ENCODE data around the gene NRG4.
"Not testable (repeated sequence)": the region's sequence is repeated elsewhere in the genome, so short reads cannot be mapped to it uniquely, and the experiment has no call there.

Gene NRG4

DNA sequence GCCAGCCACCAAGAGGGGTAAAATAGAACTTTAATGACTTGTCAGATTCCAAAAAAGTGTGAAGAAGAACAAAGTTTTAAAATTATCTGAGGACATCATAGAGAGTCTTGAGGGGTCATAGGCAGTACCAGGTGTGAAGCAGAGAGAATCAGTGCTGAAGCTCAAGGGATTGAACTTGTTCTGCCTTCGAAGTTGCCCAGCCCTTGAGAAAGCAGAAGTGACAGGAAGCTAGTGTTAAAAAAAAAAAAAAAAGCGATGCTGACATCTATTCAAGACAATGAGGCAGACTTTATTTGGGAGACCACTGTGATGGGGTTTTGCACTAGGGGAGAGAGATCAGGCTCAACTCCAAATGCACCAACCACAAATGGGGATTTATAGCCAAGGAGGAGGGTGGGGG lies 86.8 kb downstream of the NRG4 start:
- no peak for DNase-seq

GRCh38 chr15:75924576-75924975 lies 87.6 kb downstream of the NRG4 start:
- DNase-seq = no peak

GRCh38 chr15:75923756-75924155 lies 88.5 kb downstream of the NRG4 start:
- no peak for DNase-seq

DNA sequence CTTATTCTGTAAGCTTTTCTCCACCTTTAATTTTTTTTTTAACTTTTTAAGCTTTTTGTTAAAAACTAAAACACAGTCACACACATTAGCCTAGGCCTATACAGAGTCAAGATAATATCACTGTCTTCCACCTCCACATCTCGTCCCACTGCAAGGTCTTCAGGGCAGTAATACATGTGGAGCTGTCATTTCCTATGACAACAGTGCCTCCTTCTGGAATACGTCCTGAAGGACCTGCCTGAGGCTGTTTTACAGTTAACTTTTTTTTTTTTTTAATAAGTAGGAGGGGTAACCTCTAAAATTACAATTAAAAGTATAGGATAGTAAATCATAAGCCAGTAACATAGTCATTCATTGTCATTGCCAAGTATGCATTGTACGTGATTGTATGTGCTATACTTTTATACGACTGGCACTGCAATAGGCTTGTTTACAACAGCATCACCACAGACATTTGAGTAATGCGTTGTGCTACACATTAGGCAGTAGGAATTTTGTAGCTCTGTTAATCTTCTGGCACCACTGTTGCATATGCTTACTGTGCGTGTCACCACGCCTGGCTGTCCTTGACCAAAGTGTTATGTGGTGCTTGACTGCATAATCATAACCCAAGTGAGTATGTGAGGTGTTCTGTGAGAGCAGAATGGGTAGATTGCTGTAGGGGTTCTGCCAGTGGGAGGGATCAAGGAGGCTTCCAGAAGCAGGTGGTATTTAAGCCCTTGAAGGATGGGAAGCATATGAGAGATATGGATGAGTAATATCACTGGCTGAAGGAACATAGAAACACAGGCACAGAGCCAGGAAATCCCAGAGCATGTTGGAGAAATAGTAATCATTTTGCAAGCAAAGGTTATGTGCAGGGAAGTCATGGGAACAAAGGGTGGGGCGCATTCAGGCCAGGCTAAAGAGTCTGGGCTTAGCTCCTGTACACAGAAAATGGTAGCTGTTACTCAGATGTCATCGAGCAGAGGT lies 90.2 kb downstream of the NRG4 start:
- no peak for DNase-seq

DNA sequence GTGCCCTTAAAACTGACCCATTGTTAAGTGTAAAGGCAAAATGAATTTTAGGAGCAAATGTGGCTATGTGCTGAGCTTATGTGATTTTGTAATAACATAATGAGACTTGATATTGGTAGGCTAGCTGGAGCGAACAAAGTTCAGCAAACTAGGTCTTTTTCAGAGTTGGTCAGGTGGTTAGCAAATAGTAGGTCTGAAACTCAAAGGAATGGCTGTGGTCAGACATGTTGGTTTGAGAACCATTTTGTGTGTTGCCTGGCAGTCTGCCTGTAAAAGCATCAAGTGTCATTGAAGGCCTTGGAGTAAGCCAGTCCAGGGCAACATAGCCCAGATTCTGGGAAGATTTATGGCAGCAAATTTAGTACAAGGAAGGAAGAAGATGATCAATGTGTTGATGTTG lies 92.1 kb downstream of the NRG4 start:
- DNase-seq = no peak

GRCh38 chr15:75918135-75918534 lies 94.1 kb downstream of the NRG4 start:
- DNase-seq = no peak

GRCh38 chr15:75916978-75917377 lies 95.2 kb downstream of the NRG4 start:
- DNase-seq = no peak

DNA sequence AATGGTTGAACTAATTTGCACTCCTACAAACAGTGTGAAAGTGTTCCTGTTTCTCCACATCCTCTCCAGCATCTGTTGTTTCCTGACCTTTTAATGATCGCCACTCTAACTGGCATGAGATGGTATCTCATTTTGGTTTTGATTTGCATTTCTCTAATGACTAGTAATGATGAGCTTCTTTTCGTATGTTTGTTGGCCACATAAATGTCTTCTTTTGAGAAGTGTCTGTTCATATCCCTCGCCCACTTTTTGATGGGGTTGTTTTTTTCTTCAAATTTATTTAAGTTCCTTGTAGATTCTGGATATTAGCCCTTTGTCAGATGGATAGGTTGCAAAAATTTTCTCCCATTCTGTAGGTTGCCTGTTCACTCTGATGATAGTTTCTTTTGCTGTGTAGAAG lies 101.9 kb downstream of the NRG4 start:
- not testable (repeated sequence) for DNase-seq

DNA sequence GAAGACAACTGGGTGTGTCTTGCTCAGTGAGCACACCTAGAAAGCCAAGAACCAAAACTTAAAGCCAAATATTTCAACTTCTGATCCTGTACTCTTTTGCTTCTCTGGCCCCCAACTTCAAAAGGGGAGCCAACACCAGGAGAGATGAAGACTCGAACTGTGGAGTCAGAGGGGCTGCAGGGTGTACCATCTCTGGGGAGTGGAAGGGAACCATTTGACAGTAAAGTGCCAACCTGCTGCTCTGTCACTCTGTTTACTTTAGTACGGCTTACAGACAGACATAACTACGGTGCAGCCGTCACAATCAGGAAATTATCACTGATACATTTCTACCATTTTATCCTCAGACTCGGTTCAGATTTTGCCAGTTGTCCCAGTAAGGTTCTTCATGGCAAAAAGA lies 107.0 kb downstream of the NRG4 start:
- no peak for DNase-seq

GRCh38 chr15:75903331-75904239 lies 108.6 kb downstream of the NRG4 start, which contains the start of gene FBXO22:
Gene FBXO22, plus strand, starts transcription at chr15:75903878. Its CDS starts 86 bp downstream, at chr15:75903964.
- peak; percentile 89 for DNase-seq

DNA sequence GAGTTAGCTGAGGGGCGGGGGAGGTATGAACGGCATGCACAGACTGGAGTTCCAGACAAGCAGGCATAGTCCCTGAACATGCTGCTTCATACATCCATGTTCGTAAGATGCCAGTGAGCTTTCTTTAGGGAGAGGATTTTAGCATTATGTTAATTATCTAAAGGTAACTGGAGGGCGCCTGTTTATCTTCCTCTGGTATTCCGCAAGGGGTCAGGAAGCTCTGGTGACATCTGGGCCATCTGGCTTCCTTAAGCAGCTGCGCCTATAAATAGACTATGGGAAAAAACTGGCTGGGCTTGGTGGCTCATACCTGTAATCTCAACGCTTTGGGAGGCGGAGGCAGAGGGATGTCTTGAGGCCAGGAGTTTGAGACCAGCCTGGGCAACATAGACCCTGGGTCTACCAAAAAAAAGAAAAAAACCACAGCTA lies 110.1 kb downstream of the NRG4 start:
- DNase-seq = no peak

DNA sequence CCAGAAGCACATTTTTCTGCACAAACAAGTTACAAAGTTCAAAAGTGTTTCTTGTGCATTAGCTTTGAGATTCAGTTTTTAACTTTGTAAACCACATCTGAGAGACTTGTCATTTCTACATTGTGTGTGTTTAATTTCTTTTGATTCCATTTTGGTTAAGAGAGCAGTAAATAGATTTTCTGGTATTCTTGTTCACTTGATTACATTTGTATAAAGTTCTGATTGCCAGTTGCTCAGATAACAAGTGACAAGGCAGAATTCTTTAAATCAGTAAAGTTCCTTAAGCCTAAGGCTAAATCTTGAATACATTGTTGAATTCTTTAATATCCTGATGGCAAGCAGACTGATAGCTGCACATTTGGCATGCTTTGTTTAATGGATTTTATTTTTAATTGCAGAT lies 111.6 kb downstream of the NRG4 start:
- no peak for DNase-seq

DNA sequence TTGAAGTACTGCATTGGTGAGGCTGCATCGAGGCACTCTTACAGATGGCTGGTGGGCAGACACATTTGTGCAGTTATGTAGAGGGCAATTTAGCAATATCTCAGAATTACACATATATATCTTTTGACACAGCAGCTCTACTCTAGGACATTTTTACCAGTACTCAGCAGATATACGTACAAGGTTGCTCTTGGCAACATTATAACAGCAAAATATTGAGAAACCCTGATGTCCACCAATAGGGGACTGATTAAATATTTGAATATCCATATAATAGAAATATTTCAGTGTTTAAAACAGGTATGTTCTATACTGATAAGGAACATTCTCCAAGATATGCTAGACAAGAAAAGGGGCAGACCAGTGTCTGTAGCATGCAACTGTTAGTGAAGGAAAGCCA lies 116.5 kb downstream of the NRG4 start:
- DNase-seq = no peak

GRCh38 chr15:75891895-75892294 lies 120.3 kb downstream of the NRG4 start:
- no peak for DNase-seq
